ENCODE data around the gene CDC42SE1.

The CDC42SE1 gene

GRCh38 chr1:151008244-151009205 is 50.9 kb downstream of the CDC42SE1 start, which contains the start of gene PRUNE1:
PRUNE1 (plus strand) TSS chr1:151008449; CDS start chr1:151008633, 184 bp downstream.
- peak; percentile 99 for DNase-seq

GRCh38 chr1:151007853-151008243 is 51.6 kb downstream of the CDC42SE1 start:
- no peak for DNase-seq

GRCh38 chr1:151006327-151007052 is 52.9 kb downstream of the CDC42SE1 start, which contains the start of gene MINDY1:
MINDY1 (minus strand) TSS chr1:151006902; CDS start chr1:151002617, 4,285 bp downstream.
- peak; percentile 91 for DNase-seq

- DNase-seq, result peak; percentile 41
Measured at GRCh38 chr1:151005729-151006319, 53.6 kb downstream of the CDC42SE1 start.

GRCh38 chr1:151003180-151003579 is 56.2 kb downstream of the CDC42SE1 start:
- DNase-seq, result no peak

- DNase-seq, result no peak
Measured at GRCh38 chr1:151002611-151003010, 56.8 kb downstream of the CDC42SE1 start.

GRCh38 chr1:151002051-151002450 is 57.4 kb downstream of the CDC42SE1 start:
- DNase-seq, result no peak

GRCh38 chr1:151001602-151002001 is 57.8 kb downstream of the CDC42SE1 start:
- DNase-seq, result no peak

All from RPMI8226 (cell line).